OCI-LY1 (cell line): ENCODE data around the gene RAB11FIP4.

Source experiments
- H2AFZ ChIP-seq: fragments of 200-600 bp; sonication (generic), shearing (Covaris generic); 2 replicates; pipeline ENCODE4 v1.6.0; 2014; ENCODE audit warnings: antibody characterized with exemption, mild to moderate bottlenecking, low read length
- H3F3A ChIP-seq: fragments of 200-600 bp; sonication (generic), shearing (Covaris generic); 2 replicates; pipeline ENCODE4 v1.6.0; 2014; ENCODE audit warnings: mild to moderate bottlenecking, antibody characterized with exemption, low read length, moderate library complexity; ENCODE audit not compliant: insufficient read depth
- H3K27ac ChIP-seq: fragments of 200-600 bp; sonication (generic); 2 replicates; pipeline ENCODE4 v1.5.1; 2014; ENCODE audit warnings: low read length, mixed run types, mild to moderate bottlenecking, low read depth; ENCODE audit not compliant: poor library complexity, severe bottlenecking
- H3K27me3 ChIP-seq: fragments of 200-600 bp; sonication (generic); 2 replicates; pipeline ENCODE4 v1.6.0; 2014; ENCODE audit warnings: antibody characterized with exemption, mild to moderate bottlenecking, low read length, moderate library complexity; ENCODE audit not compliant: insufficient read depth
- H3K36me3 ChIP-seq: fragments of 200-600 bp; sonication (generic); 2 replicates; pipeline ENCODE4 v1.6.1; 2014; ENCODE audit warnings: mild to moderate bottlenecking, antibody characterized with exemption, low read length, moderate library complexity, mixed read lengths; ENCODE audit not compliant: insufficient read depth
- H3K4me1 ChIP-seq: fragments of 200-600 bp; sonication (generic); 2 replicates; pipeline ENCODE4 v1.5.1; 2014; ENCODE audit warnings: mild to moderate bottlenecking, low read length, moderate library complexity; ENCODE audit not compliant: insufficient read depth, severe bottlenecking
- H3K4me2 ChIP-seq: fragments of 200-600 bp; sonication (generic), shearing (Covaris generic); 2 replicates; pipeline ENCODE4 v1.6.1; 2014; ENCODE audit warnings: low read length
- H3K4me3 ChIP-seq: fragments of 200-600 bp; sonication (generic); 2 replicates; pipeline ENCODE4 v1.5.1; 2014; ENCODE audit warnings: low read length, low read depth, mild to moderate bottlenecking, mixed read lengths; ENCODE audit not compliant: poor library complexity, severe bottlenecking
- H3K79me2 ChIP-seq: fragments of 200-600 bp; shearing (Covaris generic); 2 replicates; pipeline ENCODE4 v1.6.1; 2016; ENCODE audit warnings: mixed run types, low read length, mixed read lengths; ENCODE audit not compliant: insufficient read depth
- H3K9ac ChIP-seq: fragments of 200-600 bp; sonication (generic), shearing (Covaris generic); 2 replicates; pipeline ENCODE4 v1.6.1; 2014; ENCODE audit warnings: mild to moderate bottlenecking, low read length, mixed read lengths
- H3K9me2 ChIP-seq: fragments of 200-600 bp; sonication (generic), shearing (Covaris generic); 2 replicates; pipeline ENCODE4 v1.6.1; 2014; ENCODE audit warnings: low read depth, mild to moderate bottlenecking, low read length, mixed read lengths
- H3K9me3 ChIP-seq: fragments of 200-600 bp; shearing (Covaris generic); 2 replicates; pipeline ENCODE4 v1.6.1; 2014; ENCODE audit warnings: low read length, mixed read lengths
- H4K20me1 ChIP-seq: fragments of 200-600 bp; sonication (generic), shearing (Covaris generic); 2 replicates; pipeline ENCODE4 v1.6.0; 2016; ENCODE audit warnings: mild to moderate bottlenecking, low read length; ENCODE audit not compliant: insufficient read depth
- CTCF ChIP-seq: fragments of 200-600 bp; sonication (generic), shearing (Covaris generic); IDR thresholded peaks from 2 replicates; pipeline ENCODE4 v1.5.1; 2017; ENCODE audit warnings: mild to moderate bottlenecking, antibody characterized with exemption, low read length, moderate library complexity, mixed read lengths
- EZH2 ChIP-seq: fragments of 200-600 bp; sonication (generic), shearing (Covaris generic); IDR thresholded peaks from 2 replicates; pipeline ENCODE4 v1.8.0; 2017; ENCODE audit warnings: borderline replicate concordance, mixed run types, mild to moderate bottlenecking, antibody characterized with exemption, low read length, moderate library complexity, mixed read lengths

Gene RAB11FIP4

GRCh38 chr17:31511195-31511578 is 119.7 kb downstream of the RAB11FIP4 start:
- no peak for TF ChIP-seq CTCF
- no peak for TF ChIP-seq EZH2
- Histone ChIP-seq H3K4me1 (peaks cover 30% of the 10 kb centered on the region), H3K4me3 (no peak overlapping the region)

GRCh38 chr17:31511580-31511979 is 120.1 kb downstream of the RAB11FIP4 start:
- no peaks in the 10 kb centered on the region for H3K36me3 ChIP-seq
- no peaks in the 10 kb centered on the region for H3K79me2 ChIP-seq
- TF ChIP-seq CTCF (no peak), EZH2 (no peak)
- H3F3A ChIP-seq = no peaks in the 10 kb centered on the region
- H3K27me3 ChIP-seq = no peaks in the 10 kb centered on the region
- no peak overlapping the region for H3K4me2 ChIP-seq
- H3K4me1 ChIP-seq = peaks cover 30% of the 10 kb centered on the region
- no peak overlapping the region for H2AFZ ChIP-seq
- H3K4me3 ChIP-seq = no peak overlapping the region
- no peak overlapping the region for H3K9ac ChIP-seq
- no peaks in the 10 kb centered on the region for H3K9me3 ChIP-seq
- H4K20me1 ChIP-seq = no peaks in the 10 kb centered on the region
- H3K27ac ChIP-seq = no peak overlapping the region
- H3K9me2 ChIP-seq = no peaks in the 10 kb centered on the region

More at GRCh38 chr17:31511195-31511578, 119.7 kb downstream of the RAB11FIP4 start:
- Histone ChIP-seq H3K27ac (no peak overlapping the region), H3K27me3 (no peaks in the 10 kb centered on the region), H3K9me3 (no peaks in the 10 kb centered on the region), H3K79me2 (no peaks in the 10 kb centered on the region), H3F3A (no peaks in the 10 kb centered on the region), H3K4me2 (no peak overlapping the region), H4K20me1 (no peaks in the 10 kb centered on the region), H2AFZ (no peak overlapping the region), H3K9ac (no peak overlapping the region), H3K36me3 (no peaks in the 10 kb centered on the region), H3K9me2 (no peaks in the 10 kb centered on the region)

GRCh38 chr17:31512104-31512740 is 120.7 kb downstream of the RAB11FIP4 start:
- Histone ChIP-seq H2AFZ (no peak overlapping the region), H3K4me2 (no peak overlapping the region), H3K9me3 (no peaks in the 10 kb centered on the region), H3F3A (no peaks in the 10 kb centered on the region), H3K36me3 (no peaks in the 10 kb centered on the region), H3K79me2 (no peaks in the 10 kb centered on the region), H3K27me3 (no peaks in the 10 kb centered on the region), H3K27ac (no peak overlapping the region), H3K9ac (no peak overlapping the region), H3K9me2 (no peaks in the 10 kb centered on the region), H4K20me1 (no peaks in the 10 kb centered on the region), H3K4me3 (no peak overlapping the region), H3K4me1 (peaks cover 30% of the 10 kb centered on the region)
- no peak for TF ChIP-seq EZH2
- no peak for TF ChIP-seq CTCF
